GM19099 (cell line): ENCODE measurements around the gene PPP6R1.

Experiments
- POLR2A ChIP-seq: IDR thresholded peaks from 3 replicates; pipeline ENCODE4 v1.6.1; 2011; ENCODE audit warnings: low read depth; ENCODE audit not compliant: insufficient read length; ENCODE audit errors: extremely low read depth

PPP6R1 gene

DNA sequence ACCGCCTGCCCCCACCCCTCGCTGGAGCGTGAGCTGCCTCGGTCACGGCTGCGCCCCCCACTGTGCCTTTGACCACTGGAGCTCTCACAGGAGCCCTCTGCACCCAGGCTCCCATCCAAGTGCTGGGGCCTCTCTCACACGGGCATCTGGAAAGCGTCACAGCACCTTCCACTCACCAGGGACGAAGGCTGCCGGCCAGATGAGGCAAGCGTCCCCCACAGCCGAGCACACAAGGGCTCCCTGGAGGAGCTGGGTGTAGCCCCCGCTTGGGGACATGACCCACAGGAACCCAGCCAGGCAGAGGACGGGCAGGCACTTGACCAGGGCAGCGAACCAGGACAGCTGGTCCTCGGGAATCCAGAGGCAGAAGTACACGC, 30.8 kb downstream of the PPP6R1 start:
- TF ChIP-seq POLR2A = no peak

DNA sequence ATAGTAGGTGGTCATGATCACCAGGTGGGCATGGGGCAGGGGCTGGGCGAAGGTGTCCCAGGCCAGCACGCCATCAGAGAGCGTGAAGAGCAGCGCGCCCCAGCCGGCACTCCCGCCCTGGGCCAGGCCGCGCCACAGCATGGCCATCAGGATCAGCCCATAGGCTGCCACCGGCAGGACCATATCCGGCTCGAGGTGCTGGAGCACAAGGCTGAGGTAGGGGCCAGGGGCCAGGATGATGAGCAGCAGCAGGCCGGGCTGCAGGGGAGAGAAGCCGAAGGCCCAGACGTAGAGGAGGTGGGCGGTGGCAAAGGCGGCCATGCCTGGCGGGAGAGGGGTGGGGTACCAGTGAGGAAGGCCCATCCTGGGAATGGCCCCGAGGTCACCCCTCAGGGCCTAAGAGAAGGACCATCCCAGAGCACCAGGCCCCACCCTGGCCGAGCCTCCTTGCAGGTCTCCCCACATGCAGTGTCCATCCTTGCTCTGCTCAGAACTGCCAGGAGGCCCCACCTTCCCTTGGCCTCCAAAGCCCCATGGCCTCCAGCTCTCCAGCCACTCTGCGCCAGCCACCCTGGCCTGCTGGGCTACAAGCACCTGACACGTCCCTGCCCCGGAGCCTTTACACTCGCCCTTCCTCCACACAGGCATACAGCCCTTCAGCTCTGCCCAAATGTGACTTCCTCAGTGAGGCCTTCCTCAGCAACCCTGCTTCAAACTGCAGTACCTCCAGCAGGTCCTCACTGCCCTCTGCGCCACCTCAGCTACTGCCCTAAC, 31.4 kb downstream of the PPP6R1 start:
- TF ChIP-seq POLR2A = no peak

DNA sequence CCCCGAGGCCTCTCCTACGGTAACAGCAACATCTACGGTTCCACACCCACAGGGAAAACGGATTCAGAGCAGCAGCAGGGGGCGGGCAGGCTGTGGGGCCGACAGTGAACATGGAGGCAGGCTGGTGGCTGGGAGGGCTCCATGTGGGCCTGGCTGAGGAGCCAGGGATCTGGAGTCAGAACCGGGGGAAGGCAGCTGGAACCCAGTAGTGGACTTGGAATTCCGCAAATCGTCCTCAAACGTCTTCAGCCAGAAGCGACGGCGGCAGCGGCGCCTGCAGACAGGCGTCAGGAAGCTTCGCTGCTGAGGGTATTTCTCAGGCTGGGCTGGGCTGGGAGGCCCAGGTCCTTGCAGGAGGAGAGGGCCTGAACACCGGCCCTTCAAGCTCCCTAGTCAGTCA, 32.0 kb downstream of the PPP6R1 start:
- TF ChIP-seq POLR2A = no peak

DNA sequence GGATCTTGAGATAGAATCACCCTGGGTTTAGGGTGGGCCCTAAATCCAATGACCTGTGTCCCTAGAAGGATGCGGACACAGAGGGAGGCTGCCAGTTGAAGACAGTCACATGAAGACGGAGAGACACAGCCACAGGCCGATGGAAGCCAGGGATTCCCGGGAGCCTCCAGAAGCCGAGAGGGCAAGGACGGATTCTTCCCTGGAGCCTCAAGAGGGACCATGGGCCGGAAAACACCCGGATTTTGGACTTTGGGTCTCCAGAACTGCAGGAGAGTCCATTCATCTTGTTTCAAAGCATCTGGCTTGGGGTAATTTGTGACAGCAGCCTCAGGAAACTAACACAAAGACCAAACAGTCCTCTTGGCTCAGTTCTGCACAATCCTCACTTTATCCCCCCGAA, 32.5 kb downstream of the PPP6R1 start:
- TF ChIP-seq POLR2A = no peak

DNA sequence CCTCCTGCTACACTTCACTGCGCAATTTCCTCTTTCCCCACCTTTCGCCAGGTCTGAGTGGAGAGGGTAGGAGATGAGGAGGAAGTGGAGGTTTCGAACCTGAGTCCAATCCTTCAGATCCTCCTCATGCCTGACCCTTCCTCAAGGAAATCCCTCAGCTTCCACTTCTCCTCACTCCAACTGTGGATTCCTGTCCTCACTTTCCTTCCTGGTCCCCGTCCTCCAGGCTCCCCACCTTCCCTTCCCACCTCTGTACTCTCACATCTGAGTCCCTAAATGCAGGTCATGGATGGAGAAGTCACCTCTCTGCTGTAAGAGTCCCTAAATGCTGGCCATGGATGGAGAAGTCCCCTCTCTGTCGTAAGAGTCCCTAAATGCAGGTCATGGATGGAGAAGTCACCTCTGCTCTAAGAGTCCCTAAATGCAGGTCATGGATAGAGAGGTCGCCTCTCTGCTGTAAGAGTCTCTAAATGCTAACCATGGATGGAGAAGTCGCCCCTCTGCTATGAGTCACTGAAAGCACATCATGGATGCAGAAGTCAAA, 33.3 kb downstream of the PPP6R1 start:
- TF ChIP-seq POLR2A = no peak

DNA sequence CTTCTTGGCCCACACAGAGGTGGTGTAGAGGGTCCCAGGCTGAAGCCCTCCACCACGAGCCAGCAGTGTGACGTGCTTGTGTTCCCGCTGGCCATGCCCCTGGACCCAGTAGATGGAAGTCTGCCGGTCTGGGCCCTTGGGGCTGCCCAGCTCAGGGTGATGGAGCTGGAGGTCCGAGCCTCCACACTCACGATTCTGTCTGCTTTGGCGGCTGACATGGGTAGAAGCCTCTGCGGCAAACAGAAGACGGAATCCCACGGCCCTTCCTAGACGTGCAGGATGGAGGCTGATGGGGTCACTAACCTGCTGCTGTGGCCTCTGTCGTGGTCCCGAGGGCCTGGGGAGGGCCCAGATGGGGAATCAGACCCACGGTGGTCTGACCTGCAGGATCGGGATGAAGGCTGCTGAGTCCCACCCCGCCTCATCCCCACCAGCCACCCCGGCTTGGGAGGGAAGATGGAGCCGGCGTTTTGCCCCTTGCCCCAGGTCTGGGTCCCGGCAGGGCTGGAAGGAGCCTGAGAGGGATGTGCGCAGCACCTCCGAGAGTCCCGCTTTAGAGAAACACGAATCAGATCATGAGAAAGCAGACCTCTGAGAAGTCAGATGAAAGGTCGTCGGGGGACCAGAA, 34.7 kb downstream of the PPP6R1 start:
- no peak for TF ChIP-seq POLR2A

DNA sequence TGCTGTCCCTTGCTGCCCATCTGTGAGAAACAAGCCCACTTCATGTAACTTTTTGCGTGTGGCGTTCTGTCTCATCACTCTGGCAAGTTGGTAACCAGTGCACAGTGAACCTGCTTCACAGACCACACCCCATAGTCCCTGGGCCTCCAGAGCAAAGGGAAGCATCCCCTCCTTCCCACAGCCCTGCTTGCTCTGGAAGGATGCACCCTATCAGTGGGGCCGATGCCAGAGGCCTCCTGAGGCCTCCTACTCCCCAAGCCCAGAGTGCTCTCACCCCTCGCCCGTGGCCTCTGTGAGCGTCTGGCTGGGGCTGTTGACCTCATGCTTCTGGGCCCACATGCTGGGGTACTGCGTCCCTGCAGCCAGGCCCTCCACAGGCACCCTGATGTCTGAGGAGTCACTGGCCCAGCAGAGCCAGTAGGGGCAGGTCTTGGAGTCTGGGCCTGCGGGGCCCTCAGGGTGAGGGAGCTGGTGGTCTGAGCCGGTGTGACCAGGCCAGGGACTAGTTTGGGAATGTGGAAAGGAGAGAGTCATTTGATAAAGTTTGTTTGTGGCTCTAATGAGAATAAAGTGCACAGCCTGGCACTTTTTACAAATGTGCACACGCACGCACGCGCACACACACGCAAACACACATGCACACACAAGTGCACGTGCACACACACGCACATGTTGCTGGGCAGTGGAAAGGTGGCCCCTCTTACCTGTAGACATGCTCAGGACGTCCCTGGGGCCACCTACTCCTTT, 35.4 kb downstream of the PPP6R1 start:
- no peak for TF ChIP-seq POLR2A

DNA sequence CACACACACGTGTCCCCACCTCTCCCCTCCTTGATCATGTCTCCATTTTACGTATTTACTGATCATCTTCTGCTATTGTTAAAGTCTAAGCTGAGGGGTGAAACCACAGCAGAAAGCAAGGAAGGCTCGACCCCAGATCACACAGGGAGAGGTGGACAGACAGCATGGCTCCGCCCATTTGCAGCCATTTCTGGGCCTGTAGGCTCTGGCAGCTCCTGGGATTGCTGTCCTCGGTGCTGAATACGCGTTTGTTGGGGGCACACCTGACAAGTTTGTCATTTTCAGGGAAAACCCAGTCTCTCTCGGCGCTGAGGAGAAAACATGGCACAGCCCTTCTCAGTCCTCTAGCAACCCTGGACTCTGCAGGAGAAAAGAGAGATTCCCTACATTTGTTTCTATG, 38.3 kb downstream of the PPP6R1 start:
- TF ChIP-seq POLR2A = no peak

DNA sequence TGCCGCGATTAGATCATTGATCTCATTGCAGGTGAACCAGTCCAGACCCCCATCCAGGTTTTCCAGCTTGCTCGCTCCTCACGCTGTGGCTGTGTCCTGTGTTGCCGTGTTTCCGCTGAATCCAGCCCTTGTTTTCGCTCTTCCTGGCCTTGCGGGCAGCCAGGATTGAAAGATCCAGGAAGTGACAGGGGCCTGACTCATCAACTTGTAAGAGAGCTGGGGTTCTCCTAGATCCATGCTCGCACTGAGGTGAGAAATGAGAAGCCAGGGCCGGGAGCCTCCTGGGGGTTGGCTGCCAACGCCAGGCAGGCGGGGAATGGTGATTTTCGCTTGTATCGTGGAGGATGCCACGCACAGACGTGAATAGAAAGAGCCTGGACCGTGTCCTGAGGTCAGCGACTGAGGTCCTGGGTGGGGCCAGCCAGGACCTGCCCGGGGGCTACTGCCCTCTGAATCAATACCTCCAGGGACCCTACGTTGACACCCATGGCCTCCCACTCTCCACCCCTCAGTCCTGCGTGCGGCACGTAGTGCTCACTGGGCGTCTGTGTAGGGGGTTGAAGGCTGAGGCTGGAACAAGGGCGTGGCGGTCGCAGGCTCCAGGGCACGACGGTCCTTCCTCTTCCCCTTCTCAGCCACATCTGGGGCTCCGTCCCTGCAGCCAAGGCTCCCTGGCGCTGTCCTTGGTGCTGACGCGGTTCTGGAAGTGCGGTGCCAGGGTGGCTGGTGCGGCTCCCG, 42.2 kb downstream of the PPP6R1 start:
- no peak for TF ChIP-seq POLR2A

DNA sequence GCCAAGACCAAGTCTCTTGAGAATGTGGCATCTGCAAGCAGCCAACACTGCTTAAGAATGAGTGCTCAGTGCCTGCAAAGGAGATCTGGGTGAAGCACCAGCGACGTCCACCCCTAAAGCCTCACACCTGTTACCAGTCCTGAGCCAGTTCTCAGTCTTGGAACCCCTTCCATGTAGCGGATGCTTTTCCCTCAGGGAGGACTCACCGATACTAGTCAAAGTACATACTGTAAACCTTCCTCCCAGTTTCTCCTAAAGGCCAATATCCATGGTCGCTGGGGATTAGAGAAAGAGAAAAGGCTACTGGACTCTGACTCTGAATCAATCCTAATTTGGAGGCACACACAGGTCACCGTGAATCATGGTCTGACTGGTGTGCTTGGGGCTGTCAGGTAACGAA, 45.3 kb downstream of the PPP6R1 start:
- TF ChIP-seq POLR2A = no peak

DNA sequence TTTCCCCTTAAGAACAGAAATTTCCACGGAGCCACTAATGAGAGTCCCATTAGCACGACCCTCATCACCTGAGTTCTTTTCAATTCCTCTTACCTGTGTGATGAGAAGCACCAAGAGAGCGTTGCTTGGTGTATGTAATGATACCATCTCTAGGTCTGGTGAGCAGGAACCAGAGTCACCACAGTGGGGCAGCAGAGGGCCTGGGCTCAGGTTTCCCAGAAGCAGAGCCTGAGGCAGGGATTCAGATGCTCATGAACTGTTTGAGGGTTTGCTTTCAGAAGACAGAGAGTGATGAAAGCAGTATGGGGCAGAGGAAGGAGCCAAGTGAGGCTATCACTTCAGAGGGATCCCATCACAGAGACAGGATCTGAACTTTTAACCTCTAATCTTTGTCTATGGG, 46.4 kb downstream of the PPP6R1 start:
- TF ChIP-seq POLR2A = no peak

DNA sequence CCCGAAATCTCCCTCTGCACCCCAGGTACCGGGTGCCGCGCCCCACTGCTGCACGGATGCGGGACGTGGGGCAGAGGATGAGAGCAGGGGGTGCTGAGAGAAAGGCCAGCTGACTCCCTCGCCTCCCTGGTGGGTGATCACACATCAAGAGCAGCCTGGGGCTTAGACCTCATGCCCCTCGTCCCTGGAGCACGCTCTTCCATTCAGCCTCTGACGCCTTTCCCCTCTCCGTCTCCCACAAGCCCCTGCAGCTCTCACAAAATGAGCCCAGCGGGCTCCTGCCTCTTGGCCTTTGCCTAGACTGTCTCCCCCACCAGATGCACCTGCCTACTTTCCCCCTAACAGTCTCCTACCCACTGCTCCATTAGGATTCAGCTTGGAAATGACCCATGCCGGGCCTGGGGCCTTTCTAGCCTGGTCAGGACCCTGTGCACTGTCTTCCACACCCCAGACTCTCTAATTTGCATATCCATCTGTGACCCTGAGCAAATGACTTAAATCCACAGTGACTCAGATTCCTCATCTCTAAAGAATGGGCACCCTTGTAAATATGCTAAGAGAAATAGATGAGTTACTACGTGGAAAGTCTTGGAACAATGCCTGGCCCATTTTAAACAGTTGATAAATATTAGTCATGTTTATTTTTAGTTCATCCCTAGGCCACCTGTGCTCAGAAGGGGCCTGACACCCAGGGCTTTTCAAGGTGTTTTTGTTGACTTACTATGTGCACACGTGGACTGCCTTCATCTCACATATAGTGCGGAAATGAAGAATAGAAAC, 48.9 kb downstream of the PPP6R1 start:
- TF ChIP-seq POLR2A = no peak

DNA sequence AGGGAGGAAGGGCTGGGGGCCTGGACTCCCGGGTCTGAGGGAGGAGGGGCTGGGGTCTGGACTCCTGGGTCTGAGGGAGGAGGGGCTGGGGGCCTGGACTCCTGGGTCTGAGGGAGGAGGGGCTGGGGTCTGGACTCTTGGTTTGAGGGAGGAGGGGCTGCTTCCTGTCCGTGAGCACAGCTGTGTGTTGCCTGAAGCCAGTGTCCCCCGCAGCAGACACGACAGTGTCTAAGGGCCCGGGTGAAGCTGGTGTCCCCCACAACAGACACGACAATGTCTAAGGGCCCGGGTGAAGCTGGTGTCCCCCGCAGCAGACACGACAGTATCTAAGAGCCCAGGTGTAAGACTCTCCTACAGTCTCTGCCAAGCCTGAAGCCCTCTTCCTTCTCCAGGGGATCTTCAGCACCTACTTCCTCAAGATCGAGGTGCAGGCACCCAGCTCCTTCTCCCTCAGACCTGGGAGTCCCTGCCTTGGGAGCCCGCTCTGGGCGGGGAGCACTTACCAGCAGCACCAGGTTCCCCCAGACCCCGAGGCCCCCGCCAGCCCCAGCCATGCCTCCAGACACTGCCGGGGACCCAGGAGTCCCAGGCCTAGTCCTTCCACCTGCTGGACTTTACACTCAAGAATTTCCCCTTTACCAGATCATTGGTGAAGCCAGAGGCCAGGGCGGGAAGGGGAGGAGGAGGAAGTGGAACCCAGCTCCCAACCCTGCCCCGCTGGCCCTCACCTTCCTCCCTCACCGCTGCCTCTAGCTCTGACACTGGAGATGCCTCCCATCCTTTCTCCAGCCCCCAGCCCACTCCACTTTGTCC, 49.7 kb downstream of the PPP6R1 start, which contains the start of gene PTPRH:
TSS of gene PTPRH (minus strand) at position 622 of the 813 bp plus-strand sequence. CDS start at position 554, 68 bp downstream.
- TF ChIP-seq POLR2A = no peak
